SIG-M5 treated with dmso at 0.1 percent for 504 hours (cell line): ENCODE data around the gene NKAPD1.
"Not testable (repeated sequence)": the region's sequence is repeated elsewhere in the genome, so short reads cannot be mapped to it uniquely, and the experiment has no call there.

ENCODE experiments used
- DNase-seq: peaks from one replicate; lab custom pipeline; 2025; ENCODE audit not compliant: unreplicated experiment; lab: John Stamatoyannopoulos, UW

Gene NKAPD1, protein sequence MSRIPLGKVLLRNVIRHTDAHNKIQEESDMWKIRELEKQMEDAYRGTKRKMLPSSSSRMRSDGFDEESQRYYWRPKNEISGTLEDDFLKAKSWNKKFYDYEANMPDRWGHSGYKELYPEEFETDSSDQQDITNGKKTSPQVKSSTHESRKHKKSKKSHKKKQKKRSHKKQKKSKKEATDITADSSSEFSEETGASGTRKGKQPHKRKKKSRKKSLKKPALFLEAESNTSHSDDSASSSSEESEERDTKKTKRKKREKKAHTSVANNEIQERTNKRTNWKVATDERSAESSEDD

DNA sequence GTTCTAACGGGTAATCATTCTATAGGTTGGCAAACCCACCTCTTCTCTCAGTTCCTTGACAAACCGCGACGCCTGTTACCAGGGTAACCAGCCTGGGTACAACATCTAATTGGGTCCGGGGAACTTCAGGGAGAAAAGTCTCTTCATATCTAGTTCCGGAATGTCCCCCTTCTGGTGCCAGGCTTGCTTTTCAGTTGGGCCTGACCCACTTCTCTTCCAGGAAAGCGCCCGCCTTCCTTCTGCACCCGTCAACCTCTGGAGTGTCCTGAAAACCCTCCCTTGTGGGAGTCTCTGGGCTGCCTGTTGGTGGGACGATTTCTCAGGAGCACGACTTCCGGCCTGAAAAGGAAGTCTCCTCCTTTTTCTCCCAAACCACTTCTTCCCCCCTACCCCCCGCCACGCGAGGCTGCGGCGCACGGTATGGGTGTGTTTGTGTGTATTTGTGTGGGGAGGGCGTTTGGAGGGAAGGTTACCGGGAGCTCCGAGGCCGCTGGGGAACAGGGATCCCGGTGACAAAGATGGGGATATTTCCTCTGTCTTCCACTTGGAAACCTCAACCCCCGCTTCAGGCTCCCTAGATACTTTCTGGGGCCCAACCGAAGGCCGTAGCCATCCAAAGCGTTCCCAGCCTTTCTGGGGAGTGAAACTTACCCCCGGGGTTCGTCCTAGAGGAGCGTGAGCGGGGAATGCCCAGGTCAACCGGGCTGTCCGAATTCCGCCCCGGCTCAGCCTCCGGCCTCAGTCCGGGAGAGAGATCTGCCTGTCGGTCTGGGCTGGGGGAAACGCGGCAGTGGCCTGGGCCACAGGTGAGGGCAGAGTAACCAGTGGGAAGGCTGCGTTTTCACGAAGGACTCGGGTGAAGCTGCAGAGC is at the start of gene NKAPD1, which contains the start of gene PIH1D2:
NKAPD1 (plus strand) TSS at position 359 of the 871 bp plus-strand sequence. CDS start 1,276 bp downstream, outside the sequence.
PIH1D2 (minus strand) TSS at position 77 of the 871 bp plus-strand sequence. CDS start 843 bp downstream, outside the sequence.
- peak; percentile 97 for DNase-seq

DNA sequence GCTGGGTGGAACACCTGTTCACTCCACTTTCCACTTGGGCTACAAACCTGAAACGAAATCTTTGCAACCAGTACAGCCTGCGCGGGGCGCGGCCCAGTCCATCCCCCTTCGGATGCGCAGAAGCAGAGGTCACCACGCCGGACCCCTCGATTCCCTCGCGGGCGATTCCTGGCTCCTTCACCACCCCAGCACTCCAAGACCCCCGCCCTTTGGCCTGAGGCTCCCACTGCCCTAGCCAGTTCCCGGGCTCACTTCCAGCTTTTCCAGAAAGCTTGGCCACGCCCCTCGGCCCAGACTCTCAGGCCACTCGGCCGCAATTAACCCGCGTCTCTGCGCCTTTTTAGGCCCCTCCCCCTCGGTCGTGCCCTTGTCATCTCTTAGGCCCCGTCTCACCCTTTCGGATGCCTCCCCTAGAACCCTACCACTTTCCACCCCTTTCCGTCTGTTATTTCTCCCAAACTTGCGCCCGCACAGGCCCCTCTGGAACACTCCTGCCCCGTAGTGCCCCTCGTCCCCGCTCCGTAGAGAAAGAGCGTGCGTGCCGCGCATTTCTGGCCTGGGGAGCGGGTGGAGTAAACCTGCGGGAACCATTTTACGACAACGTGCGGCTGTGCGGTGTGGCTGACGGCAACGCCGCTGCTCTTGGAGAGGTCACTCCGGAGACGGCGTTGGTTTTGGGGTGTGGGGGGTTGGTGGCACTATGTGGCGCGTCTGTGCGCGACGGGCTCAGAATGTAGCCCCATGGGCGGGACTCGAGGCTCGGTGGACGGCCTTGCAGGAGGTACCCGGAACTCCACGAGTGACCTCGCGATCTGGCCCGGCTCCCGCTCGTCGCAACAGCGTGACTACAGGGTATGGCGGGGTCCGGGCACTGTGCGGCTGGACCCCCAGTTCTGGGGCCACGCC is 49.1 kb upstream of the NKAPD1 start, which contains the start of gene DLAT:
DLAT (plus strand) TSS at position 636 of the 906 bp plus-strand sequence; CDS start at position 701, 65 bp downstream.
- DNase-seq = peak; percentile 80

DNA sequence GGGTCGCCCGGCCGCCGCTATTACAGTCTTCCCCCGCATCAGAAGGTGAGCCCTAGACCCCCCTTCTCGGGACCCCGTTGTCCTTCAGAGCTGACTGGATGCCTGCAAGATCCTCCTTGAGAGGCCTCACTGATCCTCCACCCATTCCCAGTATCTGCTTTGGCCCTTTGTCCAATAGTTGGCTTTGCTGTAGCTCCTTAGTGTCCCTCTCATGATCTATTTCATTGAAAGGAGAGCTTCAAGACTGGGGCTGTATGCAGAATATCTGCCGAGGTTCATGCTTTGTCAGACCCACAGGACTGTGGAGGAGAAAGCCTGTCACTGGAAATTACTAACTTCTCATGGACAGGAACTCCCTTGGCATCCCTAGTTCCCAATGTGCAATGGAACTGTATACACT is 48.4 kb upstream of the NKAPD1 start:
- DNase-seq = no peak

DNA sequence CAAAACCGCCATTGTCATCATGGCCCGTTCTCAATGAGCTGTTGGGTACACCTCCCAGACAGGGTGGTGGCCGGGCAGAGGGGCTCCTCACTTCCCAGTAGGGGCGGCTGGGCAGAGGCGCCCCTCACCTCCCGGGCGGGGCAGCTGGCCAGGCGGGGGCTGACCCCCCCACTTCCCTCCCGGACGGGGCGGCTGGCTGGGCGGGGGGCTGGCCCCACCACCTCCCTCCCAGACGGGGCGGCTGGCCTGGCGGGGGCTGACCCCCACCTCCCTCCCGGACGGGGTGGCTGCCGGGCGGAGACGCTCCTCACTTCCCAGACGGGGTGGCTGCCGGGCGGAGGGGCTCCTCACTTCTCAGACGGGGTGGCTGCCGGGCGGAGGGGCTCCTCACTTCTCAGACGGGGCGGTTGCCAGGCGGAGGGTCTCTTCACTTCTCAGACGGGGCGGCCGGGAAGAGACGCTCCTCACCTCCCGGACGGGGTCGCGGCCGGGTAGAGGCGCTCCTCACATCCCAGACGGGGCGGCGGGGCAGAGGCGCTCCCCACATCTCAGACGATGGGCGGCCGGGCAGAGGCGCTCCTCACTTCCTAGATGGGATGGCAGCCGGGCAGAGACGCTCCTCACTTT is 47.2 kb upstream of the NKAPD1 start:
- DNase-seq = not testable (repeated sequence)

DNA sequence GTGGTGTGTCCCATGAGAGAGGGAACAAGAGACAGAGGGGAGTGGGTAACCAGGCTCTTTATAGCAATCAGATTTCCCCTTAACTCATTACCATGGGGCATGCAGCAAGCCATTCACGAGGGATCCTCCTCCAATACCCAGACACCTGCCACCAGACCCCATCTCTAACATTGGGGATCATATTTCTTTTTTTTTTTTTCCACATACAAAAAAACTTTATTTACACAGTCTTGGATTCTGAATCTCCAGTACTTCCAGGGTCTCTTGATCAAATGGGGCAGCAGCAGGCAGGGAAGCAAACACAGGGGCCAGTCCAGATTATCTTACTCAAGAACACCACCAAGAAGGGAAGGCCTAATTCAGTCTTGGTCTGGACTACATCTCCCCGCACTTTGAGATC is 44.6 kb upstream of the NKAPD1 start:
- DNase-seq = no peak

DNA sequence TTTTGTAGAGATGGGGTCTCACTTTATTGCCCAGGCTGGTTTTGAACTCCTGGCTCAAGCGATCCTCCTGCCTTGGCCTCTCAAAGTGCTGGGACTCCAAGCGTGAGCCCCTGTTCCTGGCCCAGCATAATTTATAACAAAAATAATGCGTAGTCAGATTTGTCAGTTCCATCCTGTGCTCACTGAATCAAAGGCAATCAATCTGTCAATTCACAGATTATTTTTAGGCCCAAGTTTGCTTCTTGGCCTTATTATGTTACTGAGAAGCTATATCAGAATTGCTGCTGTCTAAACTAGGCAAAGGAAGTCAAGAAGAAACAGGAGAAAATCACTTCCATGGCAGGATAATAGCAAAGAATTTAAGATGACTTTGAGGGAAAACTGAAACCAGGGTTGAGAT is 40.2 kb upstream of the NKAPD1 start:
- DNase-seq = no peak

DNA sequence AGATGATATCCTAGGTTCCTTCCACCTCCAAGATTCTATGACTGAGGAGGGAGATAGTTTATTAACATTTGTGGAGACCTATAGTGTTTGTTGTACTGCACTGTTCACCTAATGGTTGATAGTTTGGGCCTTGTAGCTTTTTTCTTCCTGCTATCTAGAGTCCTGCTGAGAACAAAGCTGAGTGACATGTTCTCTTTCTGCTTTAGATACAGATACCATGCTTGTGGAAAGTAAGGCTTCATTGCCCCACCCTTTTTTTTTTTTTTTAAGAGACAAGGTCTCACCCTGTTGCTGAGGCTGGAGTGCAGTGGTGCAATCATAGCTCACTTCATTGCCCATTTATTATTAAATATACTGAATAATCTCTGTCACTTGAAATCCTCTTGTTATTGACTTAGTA is 36.6 kb upstream of the NKAPD1 start:
- DNase-seq = no peak

DNA sequence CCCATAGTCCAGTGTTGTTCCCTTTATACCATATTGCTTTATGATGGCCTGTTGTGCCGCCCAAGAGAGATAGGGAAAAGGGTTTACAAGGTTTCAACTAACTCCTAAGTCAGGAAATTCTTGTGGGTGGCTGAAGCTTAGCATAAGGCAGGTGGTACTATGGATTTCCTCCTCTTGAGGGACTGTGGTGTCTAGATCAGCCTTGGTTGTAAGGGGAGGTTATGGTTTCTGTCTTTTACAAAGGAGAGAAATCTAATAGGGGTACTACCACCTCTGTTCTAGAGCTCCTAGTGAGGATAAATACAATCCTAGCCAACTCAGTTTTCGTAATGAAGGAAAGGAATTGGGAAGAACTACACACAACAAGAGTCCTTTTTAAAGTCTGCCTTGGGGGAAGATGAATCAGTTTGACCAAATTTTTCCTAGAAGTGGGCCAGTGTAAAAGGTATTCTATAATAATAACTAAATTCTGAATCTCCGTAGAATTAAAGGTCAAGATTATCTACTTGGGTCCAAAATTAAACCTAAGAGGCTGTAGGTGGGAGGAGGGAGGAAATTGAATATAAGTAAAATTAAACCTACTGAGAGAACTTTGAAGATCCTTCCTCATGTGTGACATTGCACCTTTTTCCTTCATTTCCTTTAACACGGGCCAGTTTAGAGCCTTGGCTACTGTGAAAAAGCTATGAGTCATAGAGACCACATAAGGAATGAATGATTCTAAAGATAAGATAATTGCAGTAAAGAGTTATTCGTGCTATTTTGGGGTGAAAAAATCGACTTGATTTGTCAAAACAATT is 31.7 kb upstream of the NKAPD1 start:
- DNase-seq = no peak

DNA sequence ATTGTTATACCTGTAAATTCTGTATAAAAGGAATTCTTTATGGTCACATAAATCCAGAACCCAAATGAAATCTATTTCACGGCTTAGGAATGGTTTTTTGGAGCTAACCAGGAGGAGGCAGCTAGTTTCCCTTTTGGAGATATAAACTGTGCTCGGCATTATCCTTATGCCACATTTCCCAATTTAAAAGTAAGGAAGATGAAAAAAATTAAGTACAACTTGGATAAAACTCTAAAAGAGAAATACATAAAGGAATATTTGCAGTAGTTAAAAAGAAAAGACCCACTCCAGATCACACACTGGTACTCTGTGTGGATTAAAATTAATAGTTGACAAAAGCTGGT is 31.2 kb upstream of the NKAPD1 start:
- no peak for DNase-seq

DNA sequence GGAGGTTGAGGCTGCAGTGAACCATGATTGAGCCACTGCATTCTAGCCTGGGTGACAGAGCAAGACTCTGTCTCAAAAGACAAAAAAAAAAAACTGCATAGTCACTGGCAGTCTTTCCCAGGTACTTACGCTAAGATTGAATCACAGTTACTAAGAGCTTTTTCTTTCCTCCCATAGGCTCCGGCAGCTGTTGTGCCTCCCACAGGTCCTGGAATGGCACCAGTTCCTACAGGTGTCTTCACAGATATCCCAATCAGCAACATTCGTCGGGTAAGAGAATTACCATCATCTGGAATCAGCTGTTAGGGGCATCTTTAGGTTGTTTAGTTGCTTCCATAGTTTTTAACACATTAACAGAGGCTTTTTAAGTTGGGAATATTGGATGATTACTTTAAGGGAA is 29.1 kb upstream of the NKAPD1 start:
- DNase-seq = no peak

DNA sequence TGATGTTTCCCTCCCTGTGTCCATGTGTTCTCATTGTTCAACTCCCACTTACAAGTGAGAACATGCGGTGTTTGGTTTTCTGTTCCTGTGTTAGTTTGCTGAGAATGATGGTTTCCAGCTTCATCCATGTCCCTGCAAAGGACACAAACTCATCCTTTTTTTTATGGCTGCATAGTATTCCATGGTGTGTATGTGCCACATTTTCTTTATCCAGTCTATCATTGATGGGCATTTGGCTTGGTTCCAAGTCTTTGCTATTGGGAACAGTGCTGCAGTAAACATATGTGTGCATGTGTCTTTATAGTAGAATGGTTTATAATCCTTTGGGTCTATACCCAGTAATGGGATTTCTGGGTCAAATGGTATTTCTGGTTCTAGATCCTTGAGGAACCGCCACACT is 27.5 kb upstream of the NKAPD1 start:
- DNase-seq = not testable (repeated sequence)

DNA sequence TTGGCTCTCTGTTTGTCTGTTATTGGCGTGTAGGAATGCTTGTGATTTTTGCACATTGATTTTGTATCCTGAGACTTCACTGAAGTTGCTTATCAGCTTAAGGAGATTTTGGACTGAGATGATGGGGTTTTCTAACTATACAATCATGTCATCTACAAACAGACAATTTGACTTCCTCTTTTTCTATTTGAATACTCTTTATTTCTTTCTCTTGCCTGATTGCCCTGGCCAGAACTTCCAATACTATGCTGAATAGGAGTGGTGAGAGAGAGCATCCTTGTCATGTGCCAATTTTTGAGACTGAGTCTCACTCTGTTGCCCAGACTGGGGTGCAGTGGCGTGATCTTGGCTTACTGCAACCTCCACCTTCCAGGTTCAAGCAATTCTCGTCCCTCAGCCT is 25.8 kb upstream of the NKAPD1 start:
- DNase-seq = not testable (repeated sequence)

DNA sequence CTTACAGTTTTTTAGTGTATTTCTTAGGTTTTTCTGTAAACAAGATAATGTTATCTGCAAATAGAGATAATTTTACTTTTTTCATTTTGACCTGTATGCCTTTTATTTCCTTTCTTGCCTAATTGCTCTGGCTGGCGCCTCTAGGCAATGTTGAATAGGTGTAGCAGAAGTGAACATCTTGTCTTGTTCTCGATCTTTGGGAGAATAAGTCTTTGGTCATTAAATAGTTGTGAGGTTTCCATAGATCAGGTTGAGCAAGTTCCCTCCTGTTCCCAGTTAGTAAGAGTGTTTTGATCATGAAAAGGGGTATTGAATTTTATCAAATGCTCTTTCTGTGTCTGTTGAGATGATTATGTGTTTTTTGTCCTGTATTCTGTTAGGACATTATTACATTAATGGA is 24.3 kb upstream of the NKAPD1 start:
- DNase-seq = no peak

DNA sequence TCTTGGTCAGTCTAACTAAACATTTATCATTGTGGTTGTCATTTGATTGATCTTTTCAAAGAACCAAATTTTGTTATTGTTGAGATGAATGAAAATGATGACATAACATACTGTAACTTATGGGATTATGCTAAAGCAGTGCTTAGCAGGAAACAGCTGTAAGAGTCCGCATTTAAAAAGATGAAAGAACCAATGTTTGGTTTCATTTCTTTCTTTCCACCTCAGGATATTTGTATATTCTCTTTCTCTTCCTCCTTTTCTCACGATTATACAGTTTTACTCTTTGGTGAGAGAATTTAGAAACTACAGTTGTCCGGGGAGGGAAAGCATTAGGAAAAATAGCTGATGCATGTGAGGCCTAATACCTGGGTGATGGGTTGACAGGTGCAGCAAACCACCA is 23.4 kb upstream of the NKAPD1 start:
- peak; percentile 38 for DNase-seq

DNA sequence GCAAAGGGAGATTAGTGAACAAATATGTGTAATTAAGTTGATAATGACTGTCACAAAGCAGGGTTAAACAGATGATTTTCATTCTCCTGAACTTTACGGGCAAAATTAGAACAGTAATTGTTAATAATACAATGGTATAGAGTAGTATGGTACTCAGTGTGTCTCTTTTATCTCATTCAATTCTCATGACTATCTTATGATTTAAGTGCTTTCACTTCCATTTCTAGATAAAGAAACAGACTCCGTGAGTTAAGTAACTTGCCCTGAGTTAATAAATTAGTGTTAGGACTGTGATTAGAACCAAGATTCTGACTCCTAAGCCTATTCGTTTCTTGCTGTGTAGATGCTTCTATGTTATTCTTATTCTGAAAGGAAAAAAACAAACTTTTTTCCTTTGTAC is 22.3 kb upstream of the NKAPD1 start:
- DNase-seq = no peak

DNA sequence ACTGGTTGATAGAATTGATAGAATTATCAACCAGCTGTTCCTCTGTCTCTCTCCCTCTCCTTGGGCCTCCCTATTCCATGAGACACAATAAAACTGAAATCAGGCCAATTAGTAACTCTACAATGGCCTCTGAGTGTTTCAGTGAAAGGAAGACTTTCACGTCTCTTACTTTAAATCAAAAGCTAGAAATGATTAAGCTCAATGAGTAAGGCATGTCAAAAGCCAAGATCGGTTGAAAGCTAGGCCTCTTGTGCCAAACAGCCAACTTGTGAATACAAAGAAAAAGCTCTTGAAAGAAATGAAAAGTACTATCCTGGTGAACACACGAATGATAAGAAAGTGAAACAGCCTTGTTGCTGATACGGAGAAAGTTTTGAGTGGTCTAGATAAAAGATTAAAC is 16.9 kb upstream of the NKAPD1 start:
- DNase-seq = no peak

DNA sequence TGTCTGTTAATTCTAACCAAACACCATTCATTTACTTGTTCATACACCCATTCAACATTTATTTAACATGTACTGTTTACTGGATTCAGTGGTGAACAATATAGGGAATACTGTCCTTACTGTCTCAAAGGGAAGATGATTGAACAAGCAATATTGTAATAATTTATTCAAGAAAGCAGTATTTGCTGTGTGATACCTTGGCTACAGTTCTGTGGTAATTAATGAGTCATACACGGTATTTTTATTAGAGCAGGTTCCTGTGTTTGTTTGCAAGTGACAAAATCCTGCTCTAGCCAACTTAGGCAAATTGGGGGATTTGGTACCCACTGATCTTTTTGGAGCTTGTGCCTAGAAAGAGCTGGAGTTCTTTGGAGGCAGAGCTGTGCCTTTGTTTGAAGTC is 16.0 kb upstream of the NKAPD1 start:
- DNase-seq = no peak

DNA sequence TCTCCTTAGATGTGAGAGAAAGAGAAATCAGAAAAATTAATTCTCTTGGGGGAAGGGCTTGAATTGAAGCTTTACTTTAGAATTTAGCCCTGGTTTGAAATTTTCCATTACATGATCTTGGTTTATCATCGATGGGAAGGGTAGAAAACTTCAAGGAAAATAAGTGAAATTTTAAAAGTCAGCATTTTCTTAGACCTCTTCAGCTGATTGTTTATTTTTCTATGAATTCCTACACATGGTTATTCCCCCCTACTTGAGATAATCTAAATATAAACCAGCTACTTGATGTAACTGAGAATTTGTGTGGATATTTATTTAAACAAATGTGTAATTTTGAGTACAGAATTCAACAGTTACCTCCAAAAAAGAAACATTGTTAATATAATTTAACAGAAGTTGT is 11.2 kb upstream of the NKAPD1 start:
- no peak for DNase-seq

DNA sequence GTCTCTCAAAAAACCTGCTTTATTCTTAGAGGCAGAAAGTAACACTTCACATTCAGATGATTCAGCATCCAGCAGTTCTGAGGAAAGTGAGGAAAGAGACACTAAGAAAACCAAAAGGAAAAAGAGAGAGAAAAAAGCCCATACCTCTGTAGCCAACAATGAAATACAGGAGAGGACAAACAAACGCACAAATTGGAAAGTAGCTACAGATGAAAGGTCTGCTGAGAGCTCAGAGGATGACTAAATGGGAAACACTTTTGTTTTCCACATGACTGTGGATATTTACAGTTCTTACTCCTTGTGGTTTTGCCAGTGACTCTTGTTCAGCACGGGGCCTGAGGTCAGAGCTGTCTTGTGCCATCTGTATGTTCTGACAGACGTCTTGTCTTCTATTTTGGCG is 8.6 kb downstream of the NKAPD1 start:
- DNase-seq = peak; percentile 13
